Activated CD4-positive, alpha-beta memory T cell treated with anti-CD3 and anti-CD28 coated beads for 36 hours (primary cell): ENCODE measurements around the gene CCDC71L. TPM values are rescaled to one million over a fixed set of nuclear protein-coding genes. Genes with fewer than 3 reads are reported as not detected.

Experiments used
- CTCF ChIA-PET: fragments of 350-600 bp; sonication (Branson Sonifier 250); formaldehyde crosslinking; loops from one replicate; lab custom pipeline; 2021; ENCODE audit warnings: antibody characterized with exemption, inconsistent platforms; lab: Charles Lee
- POLR2A ChIA-PET: fragments of 350-600 bp; sonication (Branson Sonifier 250); formaldehyde crosslinking; loops from one replicate; lab custom pipeline; 2021; ENCODE audit warnings: antibody characterized with exemption; lab: Charles Lee
- DNase-seq: peaks from one replicate; pipeline ENCODE4 v3.0.0-alpha.2; 2020
- H3K27ac Mint-ChIP-seq: one replicate; pipeline ENCODE4 v1.8.0; 2021; ENCODE audit warnings: mixed read lengths
- H3K27me3 Mint-ChIP-seq: one replicate; pipeline ENCODE4 v1.8.0; 2021; ENCODE audit warnings: mixed read lengths
- H3K36me3 Mint-ChIP-seq: one replicate; pipeline ENCODE4 v1.8.0; 2021; ENCODE audit warnings: mixed read lengths
- H3K4me1 Mint-ChIP-seq: one replicate; pipeline ENCODE4 v1.8.0; 2021; ENCODE audit warnings: low read depth, mixed read lengths
- H3K4me3 Mint-ChIP-seq: one replicate; pipeline ENCODE4 v1.8.0; 2021; ENCODE audit warnings: mild to moderate bottlenecking, mixed read lengths
- H3K9me3 Mint-ChIP-seq: one replicate; pipeline ENCODE4 v1.8.0; 2021; ENCODE audit warnings: mixed read lengths
- intact Hi-C: fragments of 100-400 bp; cut with micrococcal nuclease; formaldehyde crosslinking; loops from one replicate; pipeline ENCODE4 v1.15.1; 2023
- total RNA-seq, 2 experiments: library from RNA; stranded (reverse); gene quantifications; one replicate each; pipeline ENCODE4 v1.2.3, GENCODE V29; 2021

CCDC71L gene
- total RNA-seq, 2 experiments from 2014 or later = 34.5 to 35.0 TPM

GRCh38 chr7:106620676-106621075, 40.3 kb downstream of the CCDC71L start:
- POLR2A ChIA-PET = no interaction called here

GRCh38 chr7:106620034-106620433, 40.9 kb downstream of the CCDC71L start:
- intact Hi-C loops = no loop called here

More at GRCh38 chr7:106620676-106621075, 40.3 kb downstream of the CCDC71L start:
- CTCF ChIA-PET = no interaction called here
- intact Hi-C loops = no loop called here
- Mint-ChIP-seq H3K36me3 (peaks cover 2% of the 10 kb centered on the region), H3K27me3 (peaks cover 4% of the 10 kb centered on the region), H3K4me3 (no peak overlapping the region), H3K27ac (no peak overlapping the region), H3K9me3 (peaks cover 12% of the 10 kb centered on the region), H3K4me1 (peaks cover 3% of the 10 kb centered on the region)
- DNase-seq = no peak

GRCh38 chr7:106619213-106619612, 41.7 kb downstream of the CCDC71L start:
- Mint-ChIP-seq H3K9me3 (peaks cover 12% of the 10 kb centered on the region), H3K4me1 (peaks cover 3% of the 10 kb centered on the region), H3K36me3 (peaks cover 2% of the 10 kb centered on the region), H3K4me3 (no peak overlapping the region), H3K27ac (no peak overlapping the region), H3K27me3 (peaks cover 4% of the 10 kb centered on the region)
- ChIA-PET POLR2A (no interaction called here), CTCF (interaction anchor here (1.0 to 1.1 kb wide), 2 partner anchors 41 to 117 kb away, joined by 3 read pairs; partner anchors contain the start of gene CCDC71L)
- DNase-seq = no peak
- intact Hi-C loops = no loop called here

More at GRCh38 chr7:106620034-106620433, 40.9 kb downstream of the CCDC71L start:
- Mint-ChIP-seq H3K4me3 (no peak overlapping the region), H3K36me3 (peaks cover 2% of the 10 kb centered on the region), H3K4me1 (peaks cover 3% of the 10 kb centered on the region), H3K27me3 (peaks cover 4% of the 10 kb centered on the region), H3K27ac (no peak overlapping the region), H3K9me3 (peaks cover 12% of the 10 kb centered on the region)
- no peak for DNase-seq
- ChIA-PET CTCF (interaction anchor here (1.1 kb wide), 1 partner anchor 116 kb away, joined by 3 read pairs; no protein-coding TSS in a partner anchor), POLR2A (no interaction called here)

- Mint-ChIP-seq H3K9me3 (peaks cover 12% of the 10 kb centered on the region), H3K4me1 (no peaks in the 10 kb centered on the region), H3K4me3 (no peak overlapping the region), H3K27ac (no peak overlapping the region), H3K27me3 (peaks cover 2% of the 10 kb centered on the region), H3K36me3 (peaks cover 2% of the 10 kb centered on the region)
- intact Hi-C loops = no loop called here
- no peak for DNase-seq
- CTCF ChIA-PET = interaction anchor here (1.0 kb wide), 1 partner anchor 42 kb away, joined by 3 read pairs; the partner anchor contains the start of gene CCDC71L
- POLR2A ChIA-PET = no interaction called here
Measured at GRCh38 chr7:106618480-106618879, 42.5 kb downstream of the CCDC71L start.

- H3K27ac Mint-ChIP-seq = no peak overlapping the region
- ChIA-PET CTCF (no interaction called here), POLR2A (no interaction called here)
- peaks cover 2% of the 10 kb centered on the region for H3K36me3 Mint-ChIP-seq
- no peaks in the 10 kb centered on the region for H3K4me1 Mint-ChIP-seq
- no peak for DNase-seq
- no peak overlapping the region for H3K4me3 Mint-ChIP-seq
- intact Hi-C loops = no loop called here
- H3K27me3 Mint-ChIP-seq = peaks cover 2% of the 10 kb centered on the region
- peaks cover 12% of the 10 kb centered on the region for H3K9me3 Mint-ChIP-seq
Measured at GRCh38 chr7:106617860-106618259, 43.1 kb downstream of the CCDC71L start.

- POLR2A ChIA-PET = no interaction called here
- Mint-ChIP-seq H3K27me3 (peaks cover 2% of the 10 kb centered on the region), H3K9me3 (peaks cover 17% of the 10 kb centered on the region), H3K4me1 (no peaks in the 10 kb centered on the region), H3K36me3 (peaks cover 2% of the 10 kb centered on the region), H3K27ac (no peak overlapping the region), H3K4me3 (no peak overlapping the region)
- intact Hi-C loops = no loop called here
- DNase-seq = no peak
- CTCF ChIA-PET = no interaction called here
Measured at GRCh38 chr7:106616708-106617051, 44.3 kb downstream of the CCDC71L start.

GRCh38 chr7:106615808-106616707, 44.9 kb downstream of the CCDC71L start:
- ChIA-PET CTCF (no interaction called here), POLR2A (no interaction called here)
- DNase-seq = no peak
- no peaks in the 10 kb centered on the region for H3K4me1 Mint-ChIP-seq
- no peak overlapping the region for H3K4me3 Mint-ChIP-seq
- H3K9me3 Mint-ChIP-seq = peaks cover 12% of the 10 kb centered on the region
- H3K27me3 Mint-ChIP-seq = peaks cover 2% of the 10 kb centered on the region
- no peaks in the 10 kb centered on the region for H3K36me3 Mint-ChIP-seq
- intact Hi-C loops = no loop called here
- H3K27ac Mint-ChIP-seq = no peak overlapping the region

- Mint-ChIP-seq H3K4me1 (no peaks in the 10 kb centered on the region), H3K9me3 (peaks cover 12% of the 10 kb centered on the region), H3K27me3 (peaks cover 3% of the 10 kb centered on the region), H3K27ac (no peak overlapping the region), H3K36me3 (no peaks in the 10 kb centered on the region), H3K4me3 (no peak overlapping the region)
- intact Hi-C loops = no loop called here
- no peak for DNase-seq
- POLR2A ChIA-PET = no interaction called here
- CTCF ChIA-PET = no interaction called here
Measured at GRCh38 chr7:106614751-106615150, 46.2 kb downstream of the CCDC71L start.

GRCh38 chr7:106613848-106614560, 47.0 kb downstream of the CCDC71L start:
- CTCF ChIA-PET = no interaction called here
- H3K4me3 Mint-ChIP-seq = no peak overlapping the region
- no peaks in the 10 kb centered on the region for H3K36me3 Mint-ChIP-seq
- H3K4me1 Mint-ChIP-seq = no peaks in the 10 kb centered on the region
- H3K9me3 Mint-ChIP-seq = peaks cover 12% of the 10 kb centered on the region
- intact Hi-C loops = no loop called here
- POLR2A ChIA-PET = no interaction called here
- no peak for DNase-seq
- H3K27ac Mint-ChIP-seq = no peak overlapping the region
- H3K27me3 Mint-ChIP-seq = peaks cover 3% of the 10 kb centered on the region

GRCh38 chr7:106613279-106613678, 47.7 kb downstream of the CCDC71L start:
- H3K4me1 Mint-ChIP-seq = no peaks in the 10 kb centered on the region
- no peaks in the 10 kb centered on the region for H3K36me3 Mint-ChIP-seq
- intact Hi-C loops = no loop called here
- no peak overlapping the region for H3K27ac Mint-ChIP-seq
- ChIA-PET CTCF (no interaction called here), POLR2A (no interaction called here)
- H3K4me3 Mint-ChIP-seq = no peak overlapping the region
- H3K9me3 Mint-ChIP-seq = peaks cover 12% of the 10 kb centered on the region
- peaks cover 3% of the 10 kb centered on the region for H3K27me3 Mint-ChIP-seq
- DNase-seq = no peak

GRCh38 chr7:106612432-106612831, 48.5 kb downstream of the CCDC71L start:
- Mint-ChIP-seq H3K4me3 (no peak overlapping the region), H3K9me3 (peaks cover 12% of the 10 kb centered on the region), H3K27me3 (peaks cover 1% of the 10 kb centered on the region), H3K27ac (no peak overlapping the region), H3K36me3 (no peaks in the 10 kb centered on the region), H3K4me1 (no peaks in the 10 kb centered on the region)
- intact Hi-C loops = no loop called here
- CTCF ChIA-PET = no interaction called here
- no peak for DNase-seq
- POLR2A ChIA-PET = no interaction called here

GRCh38 chr7:106611911-106612310, 49.0 kb downstream of the CCDC71L start:
- CTCF ChIA-PET = no interaction called here
- Mint-ChIP-seq H3K4me3 (no peak overlapping the region), H3K36me3 (no peaks in the 10 kb centered on the region), H3K4me1 (no peaks in the 10 kb centered on the region), H3K27me3 (peaks cover 1% of the 10 kb centered on the region), H3K27ac (no peak overlapping the region), H3K9me3 (peaks cover 12% of the 10 kb centered on the region)
- intact Hi-C loops = no loop called here
- POLR2A ChIA-PET = no interaction called here
- DNase-seq = no peak
